ENCODE results near the gene U2SURP.
"Not testable (repeated sequence)": the region's sequence is repeated elsewhere in the genome, so short reads cannot be mapped to it uniquely, and the experiment has no call there.

- TF ChIP-seq POLR2A (IDR thresholded peaks at IDR 0.05); CTCF (IDR thresholded peaks at IDR 0.05); EP300 (IDR thresholded peaks at IDR 0.05; ENCODE audit: low read depth): not testable (repeated sequence)
Measured at GRCh38 chr3:143073983-143074382, 72.6 kb downstream of the U2SURP start.
